Activated naive CD4-positive, alpha-beta T cell treated with anti-CD3 and anti-CD28 coated beads for 36 hours (primary cell): ENCODE results near the gene CYP4F22. TPM values are rescaled to one million over a fixed set of nuclear protein-coding genes. Genes with fewer than 3 reads are reported as not detected.
A peak's percentile ranks its signal among the peaks of the same experiment; 100 is the strongest.

Source experiments
- CTCF ChIA-PET: fragments of 350-600 bp; sonication (Branson Sonifier 250); formaldehyde crosslinking; loops from one replicate; lab custom pipeline; 2021; ENCODE audit warnings: antibody characterized with exemption; lab: Charles Lee
- DNase-seq: peaks from one replicate; pipeline ENCODE4 v3.0.0-alpha.2; 2020
- H3K27ac Mint-ChIP-seq: one replicate; pipeline ENCODE4 v1.8.0; 2021; ENCODE audit warnings: mild to moderate bottlenecking, mixed read lengths
- H3K27me3 Mint-ChIP-seq: one replicate; pipeline ENCODE4 v1.8.0; 2021; ENCODE audit warnings: low read depth, mixed read lengths
- H3K36me3 Mint-ChIP-seq: one replicate; pipeline ENCODE4 v1.8.0; 2021; ENCODE audit warnings: low read depth, mixed read lengths
- H3K4me1 Mint-ChIP-seq: one replicate; pipeline ENCODE4 v1.8.0; 2021; ENCODE audit warnings: low read depth, mixed read lengths
- H3K4me3 Mint-ChIP-seq: one replicate; pipeline ENCODE4 v1.8.0; 2021; ENCODE audit warnings: mild to moderate bottlenecking, moderate library complexity, mixed read lengths
- H3K9me3 Mint-ChIP-seq: one replicate; pipeline ENCODE4 v1.8.0; 2021; ENCODE audit warnings: mixed read lengths
- intact Hi-C: fragments of 100-400 bp; cut with micrococcal nuclease; formaldehyde crosslinking; loops from one replicate; pipeline ENCODE4 v1.15.1; 2023
- total RNA-seq, 2 experiments: library from RNA; stranded (reverse); gene quantifications; one replicate each; pipeline ENCODE4 v1.2.3, GENCODE V29; 2021

CYP4F22 gene
- total RNA-seq, 2 experiments from 2014 or later = 0.17 to 0.29 TPM

DNA sequence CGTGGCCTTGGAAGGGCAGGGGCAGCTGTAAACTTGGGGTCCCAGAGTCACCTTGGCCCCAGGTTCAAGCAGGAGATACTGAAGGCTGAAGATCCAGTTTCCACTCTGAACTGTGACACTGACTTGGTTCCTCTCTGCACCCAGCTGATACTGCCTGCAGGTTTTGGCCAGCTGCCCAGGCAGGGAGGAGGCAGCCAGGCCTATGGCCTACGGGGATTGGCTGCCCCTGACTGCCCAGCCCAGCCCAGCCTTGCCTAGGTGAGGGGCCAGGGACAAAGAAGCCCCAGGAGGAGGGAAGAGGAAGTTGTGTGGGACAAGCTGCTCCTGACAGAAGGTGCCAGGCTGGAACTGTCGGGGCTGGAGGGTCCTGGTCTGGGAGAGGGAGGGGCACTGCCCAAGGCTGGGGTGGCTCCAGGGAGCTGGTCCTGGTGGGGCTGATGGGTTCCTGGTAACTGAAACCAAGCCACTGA, 55.0 kb downstream of the CYP4F22 start:
- no peak for DNase-seq
- H3K4me1 Mint-ChIP-seq = peaks cover 2% of the 10 kb centered on the region
- CTCF ChIA-PET = no interaction called here
- H3K27ac Mint-ChIP-seq = no peak overlapping the region
- H3K9me3 Mint-ChIP-seq = no peaks in the 10 kb centered on the region
- intact Hi-C loops = no loop called here
- no peak overlapping the region for H3K4me3 Mint-ChIP-seq
- H3K27me3 Mint-ChIP-seq = peaks cover 7% of the 10 kb centered on the region
- no peaks in the 10 kb centered on the region for H3K36me3 Mint-ChIP-seq

- intact Hi-C loops = no loop called here
- peaks cover 2% of the 10 kb centered on the region for H3K4me1 Mint-ChIP-seq
- DNase-seq = no peak
- H3K9me3 Mint-ChIP-seq = no peaks in the 10 kb centered on the region
- H3K4me3 Mint-ChIP-seq = no peak overlapping the region
- CTCF ChIA-PET = no interaction called here
- H3K36me3 Mint-ChIP-seq = no peaks in the 10 kb centered on the region
- no peak overlapping the region for H3K27ac Mint-ChIP-seq
- peaks cover 7% of the 10 kb centered on the region for H3K27me3 Mint-ChIP-seq
Measured at GRCh38 chr19:15563931-15564330, 55.6 kb downstream of the CYP4F22 start.

GRCh38 chr19:15564534-15565168, 56.3 kb downstream of the CYP4F22 start:
- intact Hi-C loops = no loop called here
- Mint-ChIP-seq H3K27me3 (peaks cover 10% of the 10 kb centered on the region), H3K4me3 (no peak overlapping the region), H3K27ac (no peak overlapping the region), H3K4me1 (peaks cover 2% of the 10 kb centered on the region), H3K9me3 (no peaks in the 10 kb centered on the region), H3K36me3 (no peaks in the 10 kb centered on the region)
- no peak for DNase-seq
- CTCF ChIA-PET = interaction anchor here (0.9 to 1.0 kb wide), 2 partner anchors 10 to 299 kb away, joined by 3 read pairs; no protein-coding TSS in a partner anchor

DNA sequence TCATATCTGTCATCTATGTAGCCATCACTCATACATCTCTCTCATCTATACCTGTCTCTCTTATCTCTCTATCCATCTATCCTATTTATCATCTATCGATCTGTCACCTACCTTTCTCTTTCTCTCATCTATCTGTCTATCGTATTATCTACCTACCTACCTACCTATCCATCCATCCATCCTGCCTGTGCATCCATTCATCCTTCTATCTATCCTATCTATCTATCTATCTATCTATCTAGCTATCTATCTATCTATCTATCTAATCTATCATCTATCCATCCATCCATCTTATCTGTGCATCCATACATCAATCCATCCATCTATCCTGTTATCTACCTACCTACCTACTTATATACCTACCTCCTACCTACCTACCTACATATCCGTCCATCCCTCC, 62.1 kb downstream of the CYP4F22 start:
- Mint-ChIP-seq H3K4me3 (no peak overlapping the region), H3K9me3 (no peaks in the 10 kb centered on the region), H3K27ac (no peak overlapping the region), H3K36me3 (no peaks in the 10 kb centered on the region), H3K27me3 (peaks cover 10% of the 10 kb centered on the region), H3K4me1 (peaks cover 2% of the 10 kb centered on the region)
- no peak for DNase-seq
- intact Hi-C loops = no loop called here
- CTCF ChIA-PET = interaction anchor here (0.6 kb wide), 1 partner anchor 336 kb away, joined by 7 read pairs; no protein-coding TSS in a partner anchor

GRCh38 chr19:15575406-15575805, 67.1 kb downstream of the CYP4F22 start:
- H3K4me1 Mint-ChIP-seq = no peaks in the 10 kb centered on the region

GRCh38 chr19:15576526-15577156, 68.3 kb downstream of the CYP4F22 start:
- no peak overlapping the region for H3K27ac Mint-ChIP-seq
- DNase-seq = no peak
- H3K27me3 Mint-ChIP-seq = no peaks in the 10 kb centered on the region
- intact Hi-C loops = no loop called here
- no peak overlapping the region for H3K4me3 Mint-ChIP-seq
- CTCF ChIA-PET = interaction anchor here (0.9 kb wide), 1 partner anchor 21 kb away, joined by 3 read pairs; no protein-coding TSS in a partner anchor
- H3K4me1 Mint-ChIP-seq = no peaks in the 10 kb centered on the region
- H3K36me3 Mint-ChIP-seq = no peaks in the 10 kb centered on the region
- H3K9me3 Mint-ChIP-seq = no peaks in the 10 kb centered on the region

More at GRCh38 chr19:15575406-15575805, 67.1 kb downstream of the CYP4F22 start:
- intact Hi-C loops = no loop called here
- H3K4me3 Mint-ChIP-seq = no peak overlapping the region
- peaks cover 2% of the 10 kb centered on the region for H3K27me3 Mint-ChIP-seq
- CTCF ChIA-PET = no interaction called here
- no peak overlapping the region for H3K27ac Mint-ChIP-seq
- DNase-seq = no peak
- H3K9me3 Mint-ChIP-seq = no peaks in the 10 kb centered on the region
- H3K36me3 Mint-ChIP-seq = no peaks in the 10 kb centered on the region

DNA sequence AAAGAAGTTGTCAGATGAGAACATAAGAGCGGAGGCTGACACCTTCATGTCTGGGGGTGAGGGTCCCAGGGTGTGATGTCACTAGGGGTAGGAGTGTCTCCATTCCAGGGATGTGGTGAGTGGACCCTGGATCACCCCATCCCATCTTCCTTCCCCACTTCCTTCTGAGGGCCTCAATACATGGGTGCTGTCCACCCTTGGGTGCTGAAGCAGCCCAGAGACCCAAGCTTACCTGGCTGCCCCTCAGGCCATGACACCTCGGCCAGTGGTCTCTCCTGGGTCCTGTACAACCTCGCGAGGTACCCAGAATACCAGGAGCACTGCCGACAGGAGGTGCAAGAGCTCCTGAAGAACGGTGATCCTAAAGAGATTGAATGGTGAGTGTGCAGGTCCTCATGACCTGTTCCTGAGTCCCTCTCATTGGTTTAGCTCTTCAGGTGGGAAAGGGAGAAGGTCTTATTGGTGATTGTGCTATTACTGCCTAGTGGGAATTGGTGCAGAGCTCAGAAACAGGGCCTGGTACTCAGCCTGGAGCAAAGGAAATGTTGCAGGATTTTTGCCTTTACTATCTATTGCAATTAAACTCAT, 69.0 kb downstream of the CYP4F22 start:
- Mint-ChIP-seq H3K4me1 (no peaks in the 10 kb centered on the region), H3K9me3 (no peaks in the 10 kb centered on the region), H3K4me3 (no peak overlapping the region), H3K36me3 (no peaks in the 10 kb centered on the region), H3K27me3 (no peaks in the 10 kb centered on the region), H3K27ac (no peak overlapping the region)
- intact Hi-C loops = no loop called here
- CTCF ChIA-PET = interaction anchor here (1.0 kb wide), 1 partner anchor 477 kb away, joined by 4 read pairs; no protein-coding TSS in a partner anchor
- DNase-seq = no peak

DNA sequence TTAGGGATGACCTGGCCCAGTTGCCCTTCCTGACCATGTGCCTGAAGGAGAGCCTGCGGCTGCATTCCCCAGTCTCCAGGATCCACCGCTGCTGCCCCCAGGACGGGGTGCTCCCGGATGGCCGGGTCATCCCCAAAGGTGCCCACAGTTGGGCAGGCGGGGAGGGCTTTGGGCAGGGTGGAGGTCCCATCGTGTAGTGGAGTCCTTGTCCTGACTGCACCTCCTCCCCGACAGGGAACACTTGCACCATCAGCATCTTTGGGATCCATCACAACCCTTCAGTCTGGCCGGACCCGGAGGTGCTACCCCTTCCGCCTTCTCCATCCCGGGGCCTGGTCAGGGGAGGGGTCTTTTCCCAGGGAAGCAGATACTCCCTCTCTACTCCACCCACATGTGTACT, 75.0 kb downstream of the CYP4F22 start:
- Mint-ChIP-seq H3K36me3 (no peaks in the 10 kb centered on the region), H3K27ac (no peak overlapping the region), H3K4me3 (no peak overlapping the region), H3K4me1 (peaks cover 5% of the 10 kb centered on the region), H3K9me3 (no peaks in the 10 kb centered on the region), H3K27me3 (peaks cover 9% of the 10 kb centered on the region)
- intact Hi-C loops = no loop called here
- no peak for DNase-seq
- CTCF ChIA-PET = interaction anchor here (0.7 kb wide), 1 partner anchor 153 kb away, joined by 5 read pairs; no protein-coding TSS in a partner anchor

DNA sequence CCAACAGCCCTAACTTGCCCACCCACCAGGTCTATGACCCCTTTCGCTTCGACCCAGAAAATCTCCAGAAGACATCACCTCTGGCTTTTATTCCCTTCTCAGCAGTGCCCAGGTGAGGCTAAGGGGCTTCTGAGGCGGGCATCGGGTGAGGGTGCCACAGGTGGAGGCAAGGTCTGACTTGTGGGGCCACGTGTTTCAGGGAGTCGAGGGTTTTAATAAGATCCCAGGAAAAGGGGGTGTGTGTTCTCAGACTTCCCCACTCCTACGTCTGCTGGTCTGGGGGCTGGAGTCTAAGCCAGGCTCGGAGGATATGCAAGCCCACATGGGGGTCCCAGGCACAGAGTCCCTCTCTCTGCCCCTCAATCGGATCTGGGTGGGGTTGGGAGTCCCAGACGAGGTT, 75.8 kb downstream of the CYP4F22 start:
- intact Hi-C loops = no loop called here
- Mint-ChIP-seq H3K27me3 (peaks cover 9% of the 10 kb centered on the region), H3K9me3 (no peaks in the 10 kb centered on the region), H3K36me3 (no peaks in the 10 kb centered on the region), H3K4me1 (peaks cover 5% of the 10 kb centered on the region), H3K27ac (no peak overlapping the region), H3K4me3 (no peak overlapping the region)
- no peak for DNase-seq
- CTCF ChIA-PET = interaction anchor here (0.6 kb wide), 1 partner anchor 18 kb away, joined by 3 read pairs; no protein-coding TSS in a partner anchor

DNA sequence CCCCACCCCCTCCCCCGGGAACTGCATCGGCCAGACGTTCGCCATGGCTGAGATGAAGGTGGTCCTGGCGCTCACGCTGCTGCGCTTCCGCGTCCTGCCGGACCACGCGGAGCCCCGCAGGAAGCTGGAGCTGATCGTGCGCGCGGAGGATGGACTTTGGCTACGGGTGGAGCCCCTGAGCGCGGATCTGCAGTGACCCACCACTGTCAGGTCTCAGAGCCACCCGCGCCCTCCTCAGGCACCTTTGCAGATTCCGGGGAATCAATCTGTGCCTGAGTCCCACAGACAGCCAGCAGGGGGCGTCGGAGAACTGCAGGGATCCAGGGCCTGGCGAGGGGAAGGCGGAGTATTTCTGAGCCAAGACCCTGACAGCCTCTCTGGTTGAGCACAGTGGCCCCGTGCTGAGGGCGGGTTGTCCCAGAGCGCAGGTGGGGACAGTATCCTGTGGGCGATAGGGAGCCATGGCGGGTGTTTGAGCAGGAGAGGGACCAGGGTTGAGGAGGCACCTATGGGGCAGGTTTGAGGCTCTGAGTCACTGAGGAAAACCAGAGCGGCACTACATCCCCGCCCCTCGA, 76.3 kb downstream of the CYP4F22 start:
- Mint-ChIP-seq H3K27me3 (peaks cover 9% of the 10 kb centered on the region), H3K4me1 (peaks cover 5% of the 10 kb centered on the region), H3K9me3 (no peaks in the 10 kb centered on the region), H3K36me3 (no peaks in the 10 kb centered on the region), H3K4me3 (peak overlapping the region; percentile 15), H3K27ac (no peak overlapping the region)
- peak; percentile 92 for DNase-seq
- intact Hi-C loops = no loop called here
- CTCF ChIA-PET = interaction anchor here (0.6 kb wide), 1 partner anchor 18 kb away, joined by 3 read pairs; no protein-coding TSS in a partner anchor

DNA sequence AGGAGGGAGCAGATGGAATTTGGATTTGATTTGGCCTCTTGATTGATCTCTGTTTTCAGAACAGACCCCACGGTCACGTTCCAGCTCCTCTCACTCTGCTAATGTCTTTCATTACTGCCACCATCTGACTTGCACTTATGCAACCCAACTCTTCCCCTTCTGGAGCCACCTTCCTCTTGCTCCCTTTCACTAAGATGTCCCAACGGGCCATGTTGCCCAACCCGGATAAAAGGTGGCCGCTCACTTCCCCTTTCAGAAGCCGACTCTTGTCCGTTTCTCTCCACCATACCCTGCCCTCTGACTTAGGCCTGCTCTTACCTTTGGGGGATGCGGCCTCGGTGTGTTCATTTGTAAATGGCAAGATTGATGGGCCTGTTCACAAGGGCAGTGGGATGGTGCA, 79.3 kb downstream of the CYP4F22 start:
- Mint-ChIP-seq H3K27ac (no peak overlapping the region), H3K9me3 (no peaks in the 10 kb centered on the region), H3K4me3 (no peak overlapping the region), H3K4me1 (peaks cover 5% of the 10 kb centered on the region), H3K36me3 (no peaks in the 10 kb centered on the region), H3K27me3 (peaks cover 14% of the 10 kb centered on the region)
- intact Hi-C loops = no loop called here
- DNase-seq = no peak
- CTCF ChIA-PET = no interaction called here

DNA sequence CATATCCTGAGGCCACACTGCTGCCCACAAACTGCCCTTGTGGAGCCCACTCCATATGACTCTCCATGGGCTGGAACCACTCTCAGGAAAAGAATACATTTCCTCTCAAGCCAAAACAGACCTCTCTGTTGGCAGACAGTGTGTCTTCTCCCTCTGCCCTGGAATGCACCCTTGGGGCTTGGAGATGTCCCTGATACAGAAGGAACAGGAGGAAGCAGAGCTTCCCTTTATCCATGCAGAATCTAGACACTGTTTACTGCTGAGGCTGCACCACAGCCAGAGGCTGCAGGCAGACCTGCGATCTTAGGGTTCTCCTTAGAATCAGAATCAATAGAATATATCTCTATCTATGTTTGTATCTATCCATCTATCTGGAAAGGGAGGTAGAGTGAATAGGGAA, 79.9 kb downstream of the CYP4F22 start:
- H3K4me1 Mint-ChIP-seq = peaks cover 5% of the 10 kb centered on the region
- DNase-seq = no peak
- H3K9me3 Mint-ChIP-seq = no peaks in the 10 kb centered on the region
- intact Hi-C loops = no loop called here
- no peaks in the 10 kb centered on the region for H3K36me3 Mint-ChIP-seq
- H3K4me3 Mint-ChIP-seq = no peak overlapping the region
- H3K27ac Mint-ChIP-seq = no peak overlapping the region
- peaks cover 16% of the 10 kb centered on the region for H3K27me3 Mint-ChIP-seq
- CTCF ChIA-PET = no interaction called here
